IMR-90 (cell line): ENCODE measurements around the gene KDM5A. TPM values are rescaled to one million over a fixed set of nuclear protein-coding genes. Genes with fewer than 3 reads are reported as not detected.

Experiments used
- ATAC-seq: fragments of 200-7000 bp; cut with Tn5 transposase; 2 replicates; pipeline ENCODE4 v1.9.1; 2020; ENCODE audit warnings: low read depth, mild to moderate bottlenecking, moderate library complexity
- BruUV-seq: library from RNA; stranded (reverse); fragments of 400-500 nt; replicated peaks from 2 replicates; lab custom pipeline; 2021; lab: Mats Ljungman, UMichigan
- CTCF ChIA-PET: fragments of 300-600 bp; formaldehyde crosslinking; extraction: SDS; loops from one replicate; lab custom pipeline; 2021; ENCODE audit warnings: antibody characterized with exemption; lab: Yijun Ruan, JAX
- POLR2A ChIA-PET: fragments of 300-600 bp; sonication (Branson Sonifier 250); formaldehyde crosslinking; loops from one replicate; lab custom pipeline; 2022; ENCODE audit warnings: antibody characterized with exemption; ENCODE audit not compliant: unreplicated experiment; lab: Charles Lee
- DNase-seq: peaks from one replicate; pipeline ENCODE4 v3.0.0; 2013
- H2AFZ ChIP-seq: replicated peaks from 2 replicates; pipeline ENCODE3; 2013; ENCODE audit warnings: low read length, mild to moderate bottlenecking; ENCODE audit not compliant: poor library complexity
- H2AK5ac ChIP-seq: 2 replicates; pipeline ENCODE4 v1.6.1; 2013; ENCODE audit warnings: low read depth, low read length, inconsistent platforms
- H2AK9ac ChIP-seq: replicated peaks from 2 replicates; pipeline ENCODE3; 2013; ENCODE audit warnings: mild to moderate bottlenecking, low read depth, low read length, moderate library complexity; ENCODE audit not compliant: poor library complexity
- H2BK120ac ChIP-seq: 2 replicates; pipeline ENCODE4 v1.6.1; 2013; ENCODE audit warnings: low read depth, low read length, inconsistent platforms
- H2BK15ac ChIP-seq: 3 replicates; pipeline ENCODE4 v1.6.1; 2013; ENCODE audit warnings: low read depth, low read length, inconsistent platforms
- H2BK20ac ChIP-seq: 2 replicates; pipeline ENCODE4 v1.6.1; 2013; ENCODE audit warnings: low read depth, mild to moderate bottlenecking, inconsistent platforms, low read length, moderate library complexity
- H2BK5ac ChIP-seq: 2 replicates; pipeline ENCODE4 v1.6.1; 2013; ENCODE audit warnings: mild to moderate bottlenecking, low read depth, low read length, inconsistent platforms; ENCODE audit not compliant: poor library complexity, severe bottlenecking
- H3K14ac ChIP-seq: replicated peaks from 2 replicates; pipeline ENCODE4 v1.6.1; 2013; ENCODE audit warnings: low read depth, low read length, inconsistent platforms
- H3K18ac ChIP-seq: 2 replicates; pipeline ENCODE4 v1.6.1; 2013; ENCODE audit warnings: low read depth, low read length, control low read depth
- H3K23ac ChIP-seq: 2 replicates; pipeline ENCODE4 v1.6.1; 2013; ENCODE audit warnings: low read depth, low read length, inconsistent platforms
- H3K27ac ChIP-seq: 2 replicates; pipeline ENCODE4 v1.5.1; 2013; ENCODE audit warnings: mild to moderate bottlenecking, control low read depth, low read length; ENCODE audit not compliant: insufficient read depth
- H3K27me3 ChIP-seq: 2 replicates; pipeline ENCODE4 v1.6.1; 2013; ENCODE audit warnings: low read length; ENCODE audit not compliant: control insufficient read depth, insufficient read depth
- H3K36me3 ChIP-seq: 2 replicates; pipeline ENCODE4 v1.6.1; 2013; ENCODE audit warnings: low read length, mixed read lengths; ENCODE audit not compliant: control insufficient read depth, insufficient read depth
- H3K4ac ChIP-seq: 2 replicates; pipeline ENCODE4 v1.6.1; 2013; ENCODE audit warnings: low read depth, low read length, inconsistent platforms
- H3K4me1 ChIP-seq: 2 replicates; pipeline ENCODE4 v1.6.1; 2013; ENCODE audit warnings: low read length, mixed read lengths; ENCODE audit not compliant: control insufficient read depth, insufficient read depth
- H3K4me2 ChIP-seq: 2 replicates; pipeline ENCODE4 v1.6.1; 2013; ENCODE audit warnings: low read depth, mild to moderate bottlenecking, control low read depth, low read length, moderate library complexity
- H3K4me3 ChIP-seq: 2 replicates; pipeline ENCODE4 v1.5.1; 2013; ENCODE audit warnings: low read depth, mild to moderate bottlenecking, control low read depth, low read length, moderate library complexity; ENCODE audit not compliant: insufficient read depth
- H3K56ac ChIP-seq: 2 replicates; pipeline ENCODE4 v1.6.1; 2013; ENCODE audit warnings: low read length, inconsistent platforms; ENCODE audit not compliant: insufficient read depth; ENCODE audit errors: extremely low read depth
- H3K79me1 ChIP-seq, 2 experiments: 2 replicates each; pipeline ENCODE4 v1.6.1; 2013; ENCODE audit warnings: low read length in 2 of 2, inconsistent platforms in 1 of 2, low read depth in 1 of 2
- H3K9ac ChIP-seq: 2 replicates; pipeline ENCODE4 v1.6.1; 2013; ENCODE audit warnings: low read depth, low read length, control low read depth
- H3K9me1 ChIP-seq: 2 replicates; pipeline ENCODE4 v1.6.1; 2013; ENCODE audit warnings: low read length, inconsistent platforms; ENCODE audit not compliant: insufficient read depth
- H3K9me3 ChIP-seq: 2 replicates; pipeline ENCODE4 v1.6.1; 2013; ENCODE audit warnings: low read length; ENCODE audit not compliant: control insufficient read depth, insufficient read depth
- H4K20me1 ChIP-seq: 2 replicates; pipeline ENCODE4 v1.6.1; 2013; ENCODE audit warnings: low read length, inconsistent platforms; ENCODE audit not compliant: insufficient read depth
- H4K5ac ChIP-seq: 2 replicates; pipeline ENCODE4 v1.6.1; 2013; ENCODE audit warnings: mild to moderate bottlenecking, low read depth, low read length, control low read depth
- H4K8ac ChIP-seq, 2 experiments: 2 replicates each; pipeline ENCODE4 v1.6.1; 2013; ENCODE audit warnings: low read depth in 2 of 2, low read length in 2 of 2, control low read depth in 1 of 2, inconsistent platforms in 1 of 2
- H4K91ac ChIP-seq: 2 replicates; pipeline ENCODE4 v1.6.1; 2013; ENCODE audit warnings: low read depth, low read length, inconsistent platforms; ENCODE audit not compliant: insufficient read depth
- CEBPB ChIP-seq: IDR thresholded peaks from 2 replicates; pipeline ENCODE4 v1.6.1; 2012; ENCODE audit warnings: low read depth, low read length, improper control_type of control experiment
- CHD1 ChIP-seq: IDR thresholded peaks from 2 replicates; pipeline ENCODE4 v1.6.1; 2012; ENCODE audit warnings: low read depth, low read length, improper control_type of control experiment
- CTCF ChIP-seq: conservative IDR thresholded peaks from 2 replicates; pipeline ENCODE4 v1.5.1; 2012; ENCODE audit warnings: mild to moderate bottlenecking, low read depth, low read length, improper control_type of control experiment
- FOS ChIP-seq: fragments of 150-350 bp; IDR thresholded peaks from 2 replicates; pipeline ENCODE4 v1.6.1; 2016; ENCODE audit warnings: low read depth, low read length
- MAFK ChIP-seq: IDR thresholded peaks from 2 replicates; pipeline ENCODE4 v1.6.1; 2012; ENCODE audit warnings: low read depth, low read length, improper control_type of control experiment
- MAZ ChIP-seq: IDR thresholded peaks from 2 replicates; pipeline ENCODE4 v1.6.1; 2012; ENCODE audit warnings: low read depth, mild to moderate bottlenecking, low read length, improper control_type of control experiment, moderate library complexity, borderline replicate concordance
- NFE2L2 ChIP-seq: fragments of 150-350 bp; IDR thresholded peaks from 2 replicates; pipeline ENCODE4 v1.6.1; 2016; ENCODE audit warnings: low read depth, mild to moderate bottlenecking, low read length
- POLR2A ChIP-seq: IDR thresholded peaks from 2 replicates; pipeline ENCODE4 v1.6.1; 2012; ENCODE audit warnings: mild to moderate bottlenecking, low read depth, low read length
- RAD21 ChIP-seq: IDR thresholded peaks from 2 replicates; pipeline ENCODE4 v1.6.1; 2012; ENCODE audit warnings: low read length, improper control_type of control experiment
- RCOR1 ChIP-seq: IDR thresholded peaks from 2 replicates; pipeline ENCODE4 v1.6.1; 2012; ENCODE audit warnings: mild to moderate bottlenecking, low read length, improper control_type of control experiment; ENCODE audit not compliant: insufficient replicate concordance
- RFX5 ChIP-seq: IDR thresholded peaks from 2 replicates; pipeline ENCODE4 v1.8.0; 2012; ENCODE audit warnings: low read depth, mild to moderate bottlenecking, low read length, moderate library complexity
- SMC3 ChIP-seq: fragments of 150-350 bp; IDR thresholded peaks from 2 replicates; pipeline ENCODE4 v1.6.1; 2016; ENCODE audit warnings: low read depth, mild to moderate bottlenecking, antibody characterized with exemption, low read length, moderate library complexity
- dilution Hi-C: fragments of 300-500 bp; cut with HindIII; formaldehyde crosslinking; loops from one replicate; pipeline ENCODE4 v1.14.3; 2018; ENCODE audit warnings: low sequenced_read_pairs; ENCODE audit not compliant: unreplicated experiment
- in situ Hi-C: fragments of 300-500 bp; cut with MboI; formaldehyde crosslinking; loops from 3 replicates; pipeline ENCODE4 v1.14.3; 2019; ENCODE audit warnings: low sequenced_read_pairs, inconsistent platforms, mixed read lengths
- intact Hi-C: fragments of 100-400 bp; cut with micrococcal nuclease; formaldehyde crosslinking; loops from 2 replicates; pipeline ENCODE4 v1.10.0; 2022
- polyA plus RNA-seq, 3 experiments: library from polyadenylated mRNA; depleted of rRNA; stranded (reverse); fragments of >200 nt; gene quantifications; 2 replicates each; pipeline ENCODE4 v1.2.3, GENCODE V29; 2012; ENCODE audit warnings: low replicate concordance in 1 of 3
- total RNA-seq: library from RNA; depleted of rRNA; stranded (reverse); fragments of >200 nt; gene quantifications from 2 replicates; pipeline ENCODE4 v1.2.3, GENCODE V29; 2012
- TF ChIP-seq, protein P1 (sequence below): fragments of 150-350 bp; IDR thresholded peaks from 2 replicates; pipeline ENCODE4 v1.6.1; 2016; ENCODE audit warnings: low read depth, mild to moderate bottlenecking, low read length, moderate library complexity, borderline replicate concordance

The KDM5A gene
- total and polyA plus RNA-seq, 2 of the 4 experiments (the other 2 are of a cell fraction), result 7.9 to 95.9 TPM

- no peak overlapping the region for H4K91ac ChIP-seq
- DNase-seq (no peak), ATAC-seq (no peak)
- H2BK20ac ChIP-seq, result no peak overlapping the region
- H2BK5ac ChIP-seq, result no peak overlapping the region
- peaks cover 40% of the 10 kb centered on the region for H3K27me3 ChIP-seq
- BruUV-seq, result no TSS peak
- no peak overlapping the region for H3K14ac ChIP-seq
- no peak overlapping the region for H3K18ac ChIP-seq
- no peak overlapping the region for H3K56ac ChIP-seq
- no peaks in the 10 kb centered on the region for H3K4me1 ChIP-seq
- no peak overlapping the region for H2AFZ ChIP-seq
- no peak overlapping the region for H2BK120ac ChIP-seq
- H2AK5ac ChIP-seq, result no peak overlapping the region
- ChIA-PET POLR2A (no interaction called here), CTCF (no interaction called here)
- no peak overlapping the region for H2BK15ac ChIP-seq
- in situ Hi-C loops, result no loop called here
- H4K5ac ChIP-seq, result no peak overlapping the region
- H3K36me3 ChIP-seq, result no peaks in the 10 kb centered on the region
- H3K27ac ChIP-seq, result no peak overlapping the region
- no peaks in the 10 kb centered on the region for H4K20me1 ChIP-seq
- dilution Hi-C loops, result no loop called here
- H2AK9ac ChIP-seq, result no peak overlapping the region
- no peaks in the 10 kb centered on the region for H3K79me1 ChIP-seq
- H3K4me3 ChIP-seq, result no peak overlapping the region
- no peak overlapping the region for H3K23ac ChIP-seq
- no peak overlapping the region for H4K8ac ChIP-seq
- no peak overlapping the region for H3K4ac ChIP-seq
- H3K9ac ChIP-seq, result no peak overlapping the region
- H3K9me1 ChIP-seq, result peaks cover 4% of the 10 kb centered on the region; the same call in 1 of the 2 replicates
- H3K4me2 ChIP-seq, result no peak overlapping the region
- no peak for TF ChIP-seq FOS
- TF ChIP-seq, protein P1, sequence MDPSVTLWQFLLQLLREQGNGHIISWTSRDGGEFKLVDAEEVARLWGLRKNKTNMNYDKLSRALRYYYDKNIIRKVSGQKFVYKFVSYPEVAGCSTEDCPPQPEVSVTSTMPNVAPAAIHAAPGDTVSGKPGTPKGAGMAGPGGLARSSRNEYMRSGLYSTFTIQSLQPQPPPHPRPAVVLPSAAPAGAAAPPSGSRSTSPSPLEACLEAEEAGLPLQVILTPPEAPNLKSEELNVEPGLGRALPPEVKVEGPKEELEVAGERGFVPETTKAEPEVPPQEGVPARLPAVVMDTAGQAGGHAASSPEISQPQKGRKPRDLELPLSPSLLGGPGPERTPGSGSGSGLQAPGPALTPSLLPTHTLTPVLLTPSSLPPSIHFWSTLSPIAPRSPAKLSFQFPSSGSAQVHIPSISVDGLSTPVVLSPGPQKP, result no peak
- TF ChIP-seq POLR2A, result no peak
- TF ChIP-seq CEBPB, result no peak
- no peak for TF ChIP-seq MAZ
- no peak for TF ChIP-seq SMC3
- TF ChIP-seq RFX5, result no peak
- no peak for TF ChIP-seq RCOR1
- no peak for TF ChIP-seq CTCF
- no peak for TF ChIP-seq CHD1
- TF ChIP-seq NFE2L2, result no peak
- no peak for TF ChIP-seq RAD21
- TF ChIP-seq MAFK, result no peak
- no peaks in the 10 kb centered on the region for H3K9me3 ChIP-seq
- intact Hi-C loops, result no loop called here
Observed at GRCh38 chr12:262113-262512, 127.0 kb downstream of the KDM5A start.
